LNCAP (cell line): Measurements from ENCODE around the gene PSAPL1.
A peak's percentile ranks its signal among the peaks of the same experiment; 100 is the strongest.

ENCODE experiments used
- TF ChIP-seq, protein P1 (sequence below): fragments of 450-650 bp; IDR thresholded peaks from 2 replicates; pipeline ENCODE4 v1.5.1; 2017; ENCODE audit warnings: mild to moderate bottlenecking

The PSAPL1 gene

DNA sequence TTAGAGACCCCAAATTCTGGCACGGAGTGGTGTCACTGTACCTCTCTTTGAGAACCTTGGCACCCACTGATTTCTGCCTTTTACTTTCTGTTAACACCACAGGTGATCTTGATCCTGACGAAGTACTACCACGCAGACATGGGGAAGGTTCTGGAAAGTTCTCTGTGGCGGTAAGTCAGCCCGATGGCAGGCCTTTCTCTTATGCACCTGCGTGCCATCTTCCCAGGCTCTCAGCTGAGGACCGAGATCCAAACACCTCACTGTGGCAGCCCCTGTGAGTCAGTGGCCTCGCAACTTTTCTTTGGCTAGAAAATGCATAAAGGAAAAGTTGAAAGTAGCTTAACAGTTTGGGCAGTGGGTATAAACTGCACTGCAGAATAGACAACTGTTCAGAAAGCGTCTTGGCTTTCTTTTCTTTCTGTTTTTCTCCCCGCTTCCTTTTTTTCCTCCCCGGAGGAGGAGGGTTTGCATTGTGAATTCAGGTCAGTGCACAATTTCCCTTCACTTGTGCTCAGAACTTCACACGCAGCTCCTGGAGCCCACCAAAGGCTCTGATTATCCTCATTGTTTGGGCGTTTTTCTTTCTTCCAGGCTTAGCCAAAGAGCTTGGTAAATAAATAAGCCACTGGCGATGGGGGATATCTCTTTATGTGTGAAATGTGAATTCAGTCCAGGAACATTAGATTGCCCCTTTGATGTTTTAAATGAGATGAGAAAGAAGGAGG lies 38.4 kb downstream of the PSAPL1 start:
- TF ChIP-seq, protein P1, sequence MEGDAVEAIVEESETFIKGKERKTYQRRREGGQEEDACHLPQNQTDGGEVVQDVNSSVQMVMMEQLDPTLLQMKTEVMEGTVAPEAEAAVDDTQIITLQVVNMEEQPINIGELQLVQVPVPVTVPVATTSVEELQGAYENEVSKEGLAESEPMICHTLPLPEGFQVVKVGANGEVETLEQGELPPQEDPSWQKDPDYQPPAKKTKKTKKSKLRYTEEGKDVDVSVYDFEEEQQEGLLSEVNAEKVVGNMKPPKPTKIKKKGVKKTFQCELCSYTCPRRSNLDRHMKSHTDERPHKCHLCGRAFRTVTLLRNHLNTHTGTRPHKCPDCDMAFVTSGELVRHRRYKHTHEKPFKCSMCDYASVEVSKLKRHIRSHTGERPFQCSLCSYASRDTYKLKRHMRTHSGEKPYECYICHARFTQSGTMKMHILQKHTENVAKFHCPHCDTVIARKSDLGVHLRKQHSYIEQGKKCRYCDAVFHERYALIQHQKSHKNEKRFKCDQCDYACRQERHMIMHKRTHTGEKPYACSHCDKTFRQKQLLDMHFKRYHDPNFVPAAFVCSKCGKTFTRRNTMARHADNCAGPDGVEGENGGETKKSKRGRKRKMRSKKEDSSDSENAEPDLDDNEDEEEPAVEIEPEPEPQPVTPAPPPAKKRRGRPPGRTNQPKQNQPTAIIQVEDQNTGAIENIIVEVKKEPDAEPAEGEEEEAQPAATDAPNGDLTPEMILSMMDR = no peak

DNA sequence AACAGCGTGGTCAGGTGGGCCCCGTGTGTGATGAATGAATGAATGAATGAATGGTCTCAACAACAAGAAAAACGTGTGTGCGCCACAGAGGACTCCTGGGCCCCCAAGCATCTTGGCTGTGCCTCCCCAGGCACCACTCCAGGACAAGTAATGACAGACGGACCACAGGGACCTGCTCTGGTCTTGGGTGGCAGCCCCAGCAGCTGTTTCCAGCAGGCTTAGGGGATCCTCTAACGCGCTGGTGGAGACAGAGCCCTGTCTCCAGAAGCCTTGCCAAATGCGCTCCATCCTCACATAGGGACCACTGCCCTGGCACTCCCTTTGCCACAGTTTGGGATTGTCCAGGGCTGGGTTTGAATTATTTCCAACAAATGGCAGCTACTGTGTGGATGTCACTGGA lies 39.1 kb downstream of the PSAPL1 start:
- TF ChIP-seq, protein P1 = no peak

DNA sequence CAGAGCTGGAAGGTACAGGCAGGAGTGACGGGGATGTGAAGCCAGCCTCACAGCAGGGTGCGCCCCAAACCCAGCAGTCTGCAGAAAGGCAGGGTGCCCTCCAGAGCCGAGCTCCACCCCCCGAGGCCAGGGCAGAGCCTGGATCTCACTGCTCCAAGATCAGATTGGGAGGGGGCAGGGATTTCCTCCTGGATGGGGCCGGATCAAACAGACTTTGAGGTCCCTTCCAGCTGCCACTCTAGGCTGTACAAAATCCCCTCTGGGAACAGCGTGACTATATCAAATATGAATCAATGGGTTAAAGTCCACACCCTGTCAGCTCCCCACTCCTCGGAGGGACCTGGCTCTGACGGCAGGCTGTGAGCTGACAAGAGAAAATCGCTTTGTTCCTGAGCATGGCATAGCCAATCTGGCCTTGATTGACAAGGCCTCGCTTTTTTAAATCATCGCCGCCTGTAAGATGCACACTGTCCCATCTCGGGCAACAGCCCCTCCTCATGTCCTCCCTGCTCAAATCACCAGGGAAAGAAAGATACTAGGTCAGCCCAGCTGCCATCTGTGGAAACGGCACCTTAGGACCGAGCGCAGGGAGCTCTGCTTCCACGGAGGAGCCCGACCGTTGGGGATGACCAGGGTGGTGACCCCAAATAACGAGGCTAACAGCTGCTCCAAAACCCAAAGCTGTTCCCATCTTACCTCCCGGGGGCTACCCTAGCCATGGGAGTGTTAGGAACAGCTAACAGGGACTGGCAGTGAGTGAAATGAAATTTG lies 39.9 kb downstream of the PSAPL1 start:
- TF ChIP-seq, protein P1 = no peak

DNA sequence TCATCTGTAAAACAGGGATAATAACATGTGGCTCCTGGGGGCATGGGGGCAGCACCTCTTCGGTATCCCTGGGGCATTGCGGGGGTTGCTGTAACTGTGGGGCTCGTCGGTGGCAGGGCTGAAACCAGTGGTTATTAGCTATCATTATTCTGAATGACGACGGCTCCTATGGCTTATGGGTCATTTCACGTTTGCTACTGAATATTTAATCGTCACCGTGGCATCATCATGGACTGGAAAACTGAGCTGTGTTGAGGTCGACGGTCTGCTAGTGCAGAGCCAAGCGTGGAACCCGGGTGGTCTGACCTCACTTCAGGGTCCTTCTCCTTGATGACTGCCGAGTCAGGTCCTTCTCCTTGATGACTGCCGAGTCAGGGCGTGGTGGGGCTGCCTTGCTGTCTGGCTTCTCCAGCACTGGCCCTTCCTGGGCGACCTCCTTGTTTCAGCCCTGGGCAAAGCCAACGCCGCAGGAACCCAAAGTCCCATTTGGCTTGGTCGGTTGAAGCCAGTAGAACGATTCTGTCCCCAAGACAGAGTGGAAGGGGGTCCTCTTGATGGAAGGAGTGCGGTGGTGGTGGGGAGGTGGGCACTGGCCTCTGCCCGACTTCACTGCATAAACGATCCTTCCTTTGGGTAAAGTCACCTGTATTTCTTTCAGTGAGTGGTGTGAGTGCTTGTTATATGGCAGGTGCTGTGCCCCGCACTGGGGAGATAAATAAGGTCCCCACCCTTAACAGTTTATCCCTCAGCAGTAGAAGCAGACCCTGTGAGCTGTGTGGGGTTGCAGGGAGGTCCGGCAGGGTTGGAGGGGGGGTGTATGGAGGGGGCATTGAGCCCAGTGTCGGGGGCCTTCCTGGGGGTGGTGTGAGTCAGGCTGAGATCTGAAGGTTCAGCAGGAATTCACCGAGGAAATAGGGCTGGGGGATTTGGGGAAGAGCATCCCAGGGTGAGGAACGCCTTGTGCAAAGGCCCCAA lies 40.8 kb downstream of the PSAPL1 start:
- TF ChIP-seq, protein P1 = no peak

DNA sequence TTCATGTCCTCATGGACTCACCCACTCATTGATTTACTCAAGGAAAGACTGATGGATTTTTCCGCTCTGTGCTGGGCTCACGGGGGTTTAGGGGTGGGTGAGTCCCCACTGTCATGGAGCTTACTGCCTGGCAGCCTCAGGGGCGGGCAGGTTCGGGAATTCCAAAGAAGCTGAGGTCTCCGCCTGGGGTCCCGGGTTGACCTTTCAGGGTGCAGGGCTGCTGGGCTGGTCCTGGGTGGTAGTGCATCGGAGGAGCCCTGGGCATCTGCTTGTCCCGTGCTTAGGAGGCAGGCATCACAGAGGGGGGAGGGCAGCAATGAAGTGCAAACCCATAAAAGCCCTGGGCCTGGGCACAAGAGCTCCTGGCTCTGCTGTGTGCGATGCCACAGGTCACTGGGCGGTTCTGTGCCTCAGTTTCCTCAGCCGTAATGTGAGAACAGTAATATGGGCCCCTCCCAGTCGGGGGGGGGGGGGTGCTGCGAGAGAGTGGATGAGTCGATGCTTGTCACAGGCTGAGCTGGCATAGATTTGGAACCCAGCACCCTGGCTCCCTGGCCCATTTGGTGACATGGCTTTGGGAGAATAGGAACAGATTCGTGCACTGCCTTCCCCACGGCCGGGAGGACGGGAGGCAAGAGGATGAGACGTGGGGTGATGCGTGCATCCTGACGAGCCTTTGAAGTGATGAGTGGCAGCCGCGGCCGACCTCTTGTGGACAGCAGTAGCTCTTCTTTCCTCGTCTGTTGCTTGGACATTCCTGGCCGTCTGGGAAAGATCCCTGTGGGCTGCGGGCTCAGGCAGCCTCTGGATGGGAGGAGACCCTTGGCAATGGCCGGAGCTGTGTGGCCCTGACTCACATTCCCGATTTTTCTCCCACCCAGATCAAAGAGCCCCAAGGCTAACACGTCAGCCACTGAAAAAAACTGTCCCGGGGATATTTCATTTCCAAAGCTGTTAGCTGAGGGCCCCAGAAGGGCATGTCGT lies 42.0 kb downstream of the PSAPL1 start:
- TF ChIP-seq, protein P1 = peak; percentile 16; the same call in 1 of the 2 replicates

DNA sequence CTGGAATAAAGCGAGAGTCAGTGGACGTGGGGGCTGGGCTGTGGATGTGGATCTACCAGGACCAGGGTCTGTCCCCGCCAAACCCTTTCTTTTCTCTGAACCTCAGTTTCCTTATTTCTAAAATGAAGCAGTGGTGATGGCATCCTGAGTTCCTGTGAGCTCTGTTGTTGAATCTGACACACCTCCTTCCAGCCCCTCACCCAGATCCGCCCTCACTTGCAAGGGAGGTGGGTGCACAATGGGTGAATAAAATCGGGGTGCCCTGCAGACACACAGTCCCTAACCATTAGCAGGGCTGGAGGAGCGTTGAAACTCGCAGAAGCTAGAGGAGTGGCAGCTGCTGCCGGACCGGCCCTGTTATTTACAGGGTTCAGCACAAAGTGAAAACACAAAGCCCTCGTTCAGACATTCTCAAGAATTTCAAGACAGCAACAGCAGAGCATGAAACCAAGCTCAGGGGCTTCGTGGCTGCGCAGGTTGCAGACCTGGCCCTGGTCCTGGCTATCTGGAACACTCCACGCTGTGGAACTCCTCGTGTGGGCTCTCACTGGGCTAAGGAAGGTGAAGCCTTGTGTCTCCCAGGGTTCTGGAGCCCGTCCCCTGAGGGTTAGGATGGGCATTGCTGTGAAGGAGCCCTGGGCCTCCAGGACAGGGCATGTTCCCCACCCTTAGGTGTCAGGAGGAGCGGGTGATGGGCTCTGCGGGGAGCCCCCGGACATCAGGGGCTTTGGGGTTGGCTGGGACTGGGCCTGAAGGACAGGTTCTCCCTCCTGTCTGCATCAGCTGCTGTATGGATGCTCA lies 42.9 kb downstream of the PSAPL1 start:
- TF ChIP-seq, protein P1 = no peak
